Kasumi-1 (cell line): ENCODE data around the gene CTPS2.
"Not testable (repeated sequence)": the region's sequence is repeated elsewhere in the genome, so short reads cannot be mapped to it uniquely, and the experiment has no call there.

Experiments
- DNase-seq, 2 experiments: peaks; one replicate each; lab custom pipeline; 2025; lab: John Stamatoyannopoulos, UW

CTPS2 gene

GRCh38 chrX:16604337-16604736, 108.1 kb downstream of the CTPS2 start:
- DNase-seq: no peak

GRCh38 chrX:16603822-16604221, 108.6 kb downstream of the CTPS2 start:
- no peak for DNase-seq

GRCh38 chrX:16603235-16603634, 109.2 kb downstream of the CTPS2 start:
- DNase-seq: not testable (repeated sequence)

- no peak for DNase-seq
Observed at GRCh38 chrX:16601885-16602284, 110.6 kb downstream of the CTPS2 start.

- DNase-seq: no peak
Observed at GRCh38 chrX:16594490-16594889, 118.0 kb downstream of the CTPS2 start.

GRCh38 chrX:16593801-16594200, 118.7 kb downstream of the CTPS2 start:
- DNase-seq: no peak

GRCh38 chrX:16592194-16592770, 120.2 kb downstream of the CTPS2 start:
- no peak for DNase-seq

- no peak for DNase-seq
Observed at GRCh38 chrX:16589826-16590225, 122.6 kb downstream of the CTPS2 start.

- no peak for DNase-seq
Observed at GRCh38 chrX:16589211-16589610, 123.3 kb downstream of the CTPS2 start.

GRCh38 chrX:16588266-16588665, 124.2 kb downstream of the CTPS2 start:
- DNase-seq: no peak

- DNase-seq: no peak
Observed at GRCh38 chrX:16587836-16588235, 124.6 kb downstream of the CTPS2 start.

- no peak for DNase-seq
Observed at GRCh38 chrX:16586377-16587112, 125.9 kb downstream of the CTPS2 start.

GRCh38 chrX:16585486-16586376, 126.7 kb downstream of the CTPS2 start:
- no peak for DNase-seq

- not testable (repeated sequence) for DNase-seq
Observed at GRCh38 chrX:16580004-16580797, 132.3 kb downstream of the CTPS2 start.

GRCh38 chrX:16579517-16579916, 133.0 kb downstream of the CTPS2 start:
- no peak for DNase-seq

- DNase-seq: no peak
Observed at GRCh38 chrX:16578218-16578617, 134.3 kb downstream of the CTPS2 start.

GRCh38 chrX:16577483-16578029, 134.9 kb downstream of the CTPS2 start:
- DNase-seq: no peak

GRCh38 chrX:16575388-16575787, 137.1 kb downstream of the CTPS2 start:
- not testable (repeated sequence) for DNase-seq

- no peak for DNase-seq
Observed at GRCh38 chrX:16573781-16574180, 138.7 kb downstream of the CTPS2 start.

GRCh38 chrX:16567681-16568080, 144.8 kb downstream of the CTPS2 start:
- no peak for DNase-seq

GRCh38 chrX:16566571-16566970, 145.9 kb downstream of the CTPS2 start:
- no peak for DNase-seq

- no peak for DNase-seq
Observed at GRCh38 chrX:16560173-16560572, 152.3 kb downstream of the CTPS2 start.
